ENCODE data around the gene BICDL2. TPM values are rescaled to one million over a fixed set of nuclear protein-coding genes. Genes with fewer than 3 reads are reported as not detected.

Gene BICDL2
- total and polyA plus RNA-seq, 9 of the 15 experiments (the other 6 are each of a cell fraction or from before 2014, with no cell fraction given): 0.09 to 0.28 (median 0.09) TPM; not detected in 6

GRCh38 chr16:3029491-3030221 lies 7.1 kb downstream of the BICDL2 start (continued):
- TF ChIP-seq ZNF589 (CRISPR knock-in tag; IDR thresholded peaks at IDR 0.05; ENCODE audit: low read depth): no peak
- peak; percentile 84 for TF ChIP-seq REST (IDR thresholded peaks at IDR 0.05; ENCODE audit: borderline replicate concordance)
- TF ChIP-seq REST (CRISPR knock-in tag; IDR thresholded peaks at IDR 0.05; ENCODE audit: low read depth): no peak
- TF ChIP-seq THRAP3 (IDR thresholded peaks at IDR 0.05; ENCODE audit: borderline replicate concordance): no peak
- no peak for TF ChIP-seq HNRNPL (IDR thresholded peaks at IDR 0.05; ENCODE audit: low read depth, low read length)
- no peak for TF ChIP-seq ZNF717 (CRISPR knock-in tag; IDR thresholded peaks at IDR 0.05)
- TF ChIP-seq ZNF764 (CRISPR knock-in tag; IDR thresholded peaks at IDR 0.05; ENCODE audit: low read depth): no peak
- TF ChIP-seq C11orf30 (IDR thresholded peaks at IDR 0.05; ENCODE audit: low read depth): no peak
- TF ChIP-seq, protein P1, sequence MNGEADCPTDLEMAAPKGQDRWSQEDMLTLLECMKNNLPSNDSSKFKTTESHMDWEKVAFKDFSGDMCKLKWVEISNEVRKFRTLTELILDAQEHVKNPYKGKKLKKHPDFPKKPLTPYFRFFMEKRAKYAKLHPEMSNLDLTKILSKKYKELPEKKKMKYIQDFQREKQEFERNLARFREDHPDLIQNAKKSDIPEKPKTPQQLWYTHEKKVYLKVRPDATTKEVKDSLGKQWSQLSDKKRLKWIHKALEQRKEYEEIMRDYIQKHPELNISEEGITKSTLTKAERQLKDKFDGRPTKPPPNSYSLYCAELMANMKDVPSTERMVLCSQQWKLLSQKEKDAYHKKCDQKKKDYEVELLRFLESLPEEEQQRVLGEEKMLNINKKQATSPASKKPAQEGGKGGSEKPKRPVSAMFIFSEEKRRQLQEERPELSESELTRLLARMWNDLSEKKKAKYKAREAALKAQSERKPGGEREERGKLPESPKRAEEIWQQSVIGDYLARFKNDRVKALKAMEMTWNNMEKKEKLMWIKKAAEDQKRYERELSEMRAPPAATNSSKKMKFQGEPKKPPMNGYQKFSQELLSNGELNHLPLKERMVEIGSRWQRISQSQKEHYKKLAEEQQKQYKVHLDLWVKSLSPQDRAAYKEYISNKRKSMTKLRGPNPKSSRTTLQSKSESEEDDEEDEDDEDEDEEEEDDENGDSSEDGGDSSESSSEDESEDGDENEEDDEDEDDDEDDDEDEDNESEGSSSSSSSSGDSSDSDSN (IDR thresholded peaks at IDR 0.05; ENCODE audit: borderline replicate concordance in 1 of 2, low read depth in 2 of 2, low read length in 2 of 2): 0 out of 4 replicates have a peak, but pooled peaks of 1 of the 2 experiments have one; percentile 57
- TF ChIP-seq, protein P2, sequence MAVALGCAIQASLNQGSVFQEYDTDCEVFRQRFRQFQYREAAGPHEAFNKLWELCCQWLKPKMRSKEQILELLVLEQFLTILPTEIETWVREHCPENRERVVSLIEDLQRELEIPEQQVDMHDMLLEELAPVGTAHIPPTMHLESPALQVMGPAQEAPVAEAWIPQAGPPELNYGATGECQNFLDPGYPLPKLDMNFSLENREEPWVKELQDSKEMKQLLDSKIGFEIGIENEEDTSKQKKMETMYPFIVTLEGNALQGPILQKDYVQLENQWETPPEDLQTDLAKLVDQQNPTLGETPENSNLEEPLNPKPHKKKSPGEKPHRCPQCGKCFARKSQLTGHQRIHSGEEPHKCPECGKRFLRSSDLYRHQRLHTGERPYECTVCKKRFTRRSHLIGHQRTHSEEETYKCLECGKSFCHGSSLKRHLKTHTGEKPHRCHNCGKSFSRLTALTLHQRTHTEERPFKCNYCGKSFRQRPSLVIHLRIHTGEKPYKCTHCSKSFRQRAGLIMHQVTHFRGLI (CRISPR knock-in tag; IDR thresholded peaks at IDR 0.05): no peak
- TF ChIP-seq GMEB1 (CRISPR knock-in tag; IDR thresholded peaks at IDR 0.05): peak; percentile 78
- TF ChIP-seq DNMT1 (IDR thresholded peaks at IDR 0.05): no peak

Measured in K562 (cell line).